H9 (cell line): ENCODE results near the gene FTMT. TPM values are rescaled to one million over a fixed set of nuclear protein-coding genes. Genes with fewer than 3 reads are reported as not detected.

Experiments used
- DNase-seq: peaks from one replicate; pipeline ENCODE4 v3.0.0-alpha.2; 2017
- H2AFZ ChIP-seq: one replicate; pipeline ENCODE4 v1.6.1; 2013; ENCODE audit warnings: mild to moderate bottlenecking, low read length, control low read depth, moderate library complexity
- H2AK5ac ChIP-seq: 2 replicates; pipeline ENCODE4 v1.6.1; 2013; ENCODE audit warnings: low read length, control low read depth, mixed read lengths; ENCODE audit not compliant: insufficient read length
- H2BK120ac ChIP-seq: one replicate; pipeline ENCODE4 v1.6.1; 2013; ENCODE audit warnings: low read depth, mild to moderate bottlenecking, low read length, control low read depth, inconsistent platforms; ENCODE audit not compliant: poor library complexity, severe bottlenecking
- H2BK12ac ChIP-seq: 2 replicates; pipeline ENCODE4 v1.6.1; 2013; ENCODE audit warnings: low read length, control low read depth, mixed read lengths, low read depth; ENCODE audit not compliant: insufficient read length
- H2BK15ac ChIP-seq: 2 replicates; pipeline ENCODE4 v1.6.1; 2013; ENCODE audit warnings: low read depth, low read length, control low read depth
- H2BK20ac ChIP-seq: one replicate; pipeline ENCODE4 v1.6.1; 2013; ENCODE audit warnings: low read depth, mild to moderate bottlenecking, low read length, control low read depth, inconsistent platforms; ENCODE audit not compliant: poor library complexity, severe bottlenecking
- H2BK5ac ChIP-seq: 2 replicates; pipeline ENCODE4 v1.6.1; 2013; ENCODE audit warnings: low read length, control low read depth, mixed read lengths; ENCODE audit not compliant: insufficient read length
- H3K14ac ChIP-seq: 2 replicates; pipeline ENCODE4 v1.6.1; 2013; ENCODE audit warnings: low read length, control low read depth; ENCODE audit not compliant: insufficient read depth
- H3K18ac ChIP-seq: 2 replicates; pipeline ENCODE4 v1.6.1; 2013; ENCODE audit warnings: low read depth, mild to moderate bottlenecking, mixed read lengths, low read length, control low read depth; ENCODE audit not compliant: insufficient read length
- H3K23ac ChIP-seq: 2 replicates; pipeline ENCODE4 v1.6.1; 2013; ENCODE audit warnings: low read length, control low read depth, mixed read lengths, low read depth; ENCODE audit not compliant: insufficient read length
- H3K23me2 ChIP-seq: 2 replicates; pipeline ENCODE4 v1.6.1; 2013; ENCODE audit warnings: low read depth, mild to moderate bottlenecking, mixed read lengths, low read length, control low read depth; ENCODE audit not compliant: insufficient read length, poor library complexity, severe bottlenecking
- H3K27ac ChIP-seq: 2 replicates; pipeline ENCODE4 v1.5.1; 2013; ENCODE audit warnings: low read length, control low read depth, mixed read lengths, low read depth; ENCODE audit not compliant: insufficient read length
- H3K27me3 ChIP-seq: 2 replicates; pipeline ENCODE4 v1.6.1; 2013; ENCODE audit warnings: low read length, control low read depth, inconsistent platforms; ENCODE audit not compliant: insufficient read depth
- H3K4ac ChIP-seq: 2 replicates; pipeline ENCODE4 v1.6.1; 2013; ENCODE audit warnings: low read depth, mild to moderate bottlenecking, control low read depth, inconsistent platforms, low read length, moderate library complexity
- H3K4me1 ChIP-seq: 2 replicates; pipeline ENCODE4 v1.6.1; 2013; ENCODE audit warnings: low read length, control low read depth, inconsistent platforms; ENCODE audit not compliant: insufficient read depth
- H3K4me2 ChIP-seq: 2 replicates; pipeline ENCODE4 v1.6.1; 2013; ENCODE audit warnings: low read length, control low read depth, mixed read lengths; ENCODE audit not compliant: insufficient read length, insufficient read depth
- H3K56ac ChIP-seq: 2 replicates; pipeline ENCODE4 v1.6.1; 2013; ENCODE audit warnings: low read depth, mild to moderate bottlenecking, mixed read lengths, low read length, control low read depth; ENCODE audit not compliant: insufficient read length
- H3K79me1 ChIP-seq: 2 replicates; pipeline ENCODE4 v1.6.1; 2013; ENCODE audit warnings: low read depth, mild to moderate bottlenecking, moderate library complexity, low read length, control low read depth, inconsistent platforms; ENCODE audit not compliant: insufficient read depth, poor library complexity, severe bottlenecking
- H3K79me2 ChIP-seq: 2 replicates; pipeline ENCODE4 v1.6.1; 2013; ENCODE audit warnings: low read length, control low read depth, inconsistent platforms; ENCODE audit not compliant: insufficient read depth
- H3K9ac ChIP-seq: 2 replicates; pipeline ENCODE4 v1.6.1; 2013; ENCODE audit warnings: low read length, control low read depth, mixed read lengths; ENCODE audit not compliant: insufficient read length; ENCODE audit errors: extremely low read depth
- H3K9me3 ChIP-seq: one replicate; pipeline ENCODE4 v1.6.1; 2013; ENCODE audit warnings: low read depth, low read length, inconsistent platforms; ENCODE audit not compliant: control insufficient read depth
- H3T11ph ChIP-seq: one replicate; pipeline ENCODE4 v1.6.1; 2013; ENCODE audit warnings: mild to moderate bottlenecking, low read length, control low read depth, inconsistent platforms
- H4K20me1 ChIP-seq: one replicate; pipeline ENCODE4 v1.6.1; 2013; ENCODE audit not compliant: control insufficient read depth, insufficient read length, insufficient read depth
- H4K5ac ChIP-seq: 2 replicates; pipeline ENCODE4 v1.6.1; 2013; ENCODE audit warnings: low read depth, mild to moderate bottlenecking, mixed read lengths, low read length, control low read depth; ENCODE audit not compliant: insufficient read length
- H4K8ac ChIP-seq: replicated peaks from 2 replicates; pipeline ENCODE4 v1.6.1; 2013; ENCODE audit warnings: low read length, control low read depth, mixed read lengths, low read depth; ENCODE audit not compliant: insufficient read length
- H4K91ac ChIP-seq: 2 replicates; pipeline ENCODE4 v1.6.1; 2013; ENCODE audit warnings: low read depth, mild to moderate bottlenecking, moderate library complexity, mixed read lengths, low read length, control low read depth; ENCODE audit not compliant: insufficient read length
- H3K27ac Mint-ChIP-seq, 3 experiments: 2 replicates in 2 of 3; 3 replicates in 1 of 3; pipeline ENCODE4 v1.8.0; 2020 to 2021; ENCODE audit warnings: mixed read lengths in 3 of 3, mild to moderate bottlenecking in 1 of 3, moderate library complexity in 1 of 3
- H3K27me3 Mint-ChIP-seq: 2 replicates; pipeline ENCODE4 v1.8.0; 2021; ENCODE audit warnings: low read depth, mild to moderate bottlenecking, moderate library complexity, mixed read lengths
- H3K36me3 Mint-ChIP-seq, 3 experiments: 2 replicates in 2 of 3; 3 replicates in 1 of 3; pipeline ENCODE4 v1.8.0; 2020 to 2021; ENCODE audit warnings: low read depth in 3 of 3, mixed read lengths in 3 of 3; ENCODE audit not compliant: insufficient read depth in 1 of 3
- H3K4me1 Mint-ChIP-seq, 2 experiments: 2 replicates each; pipeline ENCODE4 v1.8.0; 2020; ENCODE audit warnings: mixed read lengths in 2 of 2
- H3K4me3 Mint-ChIP-seq, 2 experiments: 2 replicates in 1 of 2; 3 replicates in 1 of 2; pipeline ENCODE4 v1.8.0; 2020 to 2021; ENCODE audit warnings: mild to moderate bottlenecking in 2 of 2, mixed read lengths in 2 of 2, moderate library complexity in 1 of 2
- H3K9me3 Mint-ChIP-seq, 2 experiments: 2 replicates in 1 of 2; 3 replicates in 1 of 2; pipeline ENCODE4 v1.8.0; 2020; ENCODE audit warnings: mild to moderate bottlenecking in 2 of 2, mixed read lengths in 2 of 2, moderate library complexity in 1 of 2
- WGBS: extraction: QIAGEN DNeasy Blood & Tissue Kit; methylation state at CpG from one replicate; pipeline ENCODE4 v1.1.7; 2013; ENCODE audit warnings: missing lambda C conversion rate, low lambda C conversion rate, mixed read lengths; ENCODE audit not compliant: insufficient read length; ENCODE audit errors: extremely low coverage; 5-methylcytosine and 5-hydroxymethylcytosine counted together
- total RNA-seq: library from RNA; stranded (reverse); gene quantifications from 2 replicates; pipeline ENCODE4 v1.2.1, GENCODE V29; 2021
- TF ChIP-seq, protein P1 (sequence below): fragments of 200-600 bp; sonication (generic); conservative IDR thresholded peaks from 3 replicates; pipeline ENCODE4 v1.8.0; 2021; ENCODE audit warnings: antibody characterized with exemption, mild to moderate bottlenecking

The FTMT gene
- total RNA-seq, 1 experiment from 2014 or later: not detected

DNA sequence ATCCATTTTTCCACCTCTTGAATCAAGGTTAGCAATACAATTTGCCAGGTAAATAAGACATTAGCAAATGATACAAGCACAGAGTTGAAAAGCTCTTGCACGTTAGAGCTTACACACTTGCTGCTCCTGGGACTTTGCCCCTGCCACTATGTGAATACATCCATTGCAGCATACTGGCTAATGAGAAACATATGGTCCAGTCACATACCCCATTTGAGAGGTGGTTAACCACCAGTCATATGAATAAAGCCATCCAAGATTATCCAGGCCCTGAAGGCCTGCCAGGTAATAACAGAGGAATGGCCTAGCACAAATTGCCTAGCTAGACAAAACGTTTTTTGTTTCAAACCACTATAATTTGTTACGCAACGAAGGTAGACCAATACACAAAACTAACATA is 45.8 kb upstream of the FTMT start:
- Histone ChIP-seq H3K9ac (no peak overlapping the region), H4K91ac (no peak overlapping the region), H2BK5ac (no peak overlapping the region), H3K9me3 (no peaks in the 10 kb centered on the region), H2AK5ac (no peak overlapping the region), H3K4me2 (no peak overlapping the region), H4K5ac (no peak overlapping the region), H3K23ac (no peak overlapping the region), H3K27ac (no peak overlapping the region), H2AFZ (no peak overlapping the region), H3K18ac (no peak overlapping the region), H3K79me1 (no peaks in the 10 kb centered on the region), H3T11ph (no peak overlapping the region), H3K4me1 (no peaks in the 10 kb centered on the region), H3K56ac (no peak overlapping the region), H2BK20ac (no peak overlapping the region), H2BK120ac (no peak overlapping the region), H3K79me2 (no peaks in the 10 kb centered on the region), H2BK12ac (no peak overlapping the region), H3K14ac (no peak overlapping the region), H3K4ac (no peak overlapping the region), H3K23me2 (no peaks in the 10 kb centered on the region), H4K8ac (no peak overlapping the region), H4K20me1 (no peaks in the 10 kb centered on the region), H2BK15ac (no peak overlapping the region), H3K27me3 (no peaks in the 10 kb centered on the region)
- WGBS: no CpG with 5 or more reads among the region's 4 CpGs
- Mint-ChIP-seq H3K36me3 (no peaks in the 10 kb centered on the region), H3K4me3 (no peak overlapping the region), H3K4me1 (no peaks in the 10 kb centered on the region), H3K27me3 (no peaks in the 10 kb centered on the region), H3K9me3 (peaks cover 4 to 7% of the 10 kb centered on the region in 2 experiments; a peak in 3 of 5 replicates), H3K27ac (no peak overlapping the region)
- TF ChIP-seq, protein P1, sequence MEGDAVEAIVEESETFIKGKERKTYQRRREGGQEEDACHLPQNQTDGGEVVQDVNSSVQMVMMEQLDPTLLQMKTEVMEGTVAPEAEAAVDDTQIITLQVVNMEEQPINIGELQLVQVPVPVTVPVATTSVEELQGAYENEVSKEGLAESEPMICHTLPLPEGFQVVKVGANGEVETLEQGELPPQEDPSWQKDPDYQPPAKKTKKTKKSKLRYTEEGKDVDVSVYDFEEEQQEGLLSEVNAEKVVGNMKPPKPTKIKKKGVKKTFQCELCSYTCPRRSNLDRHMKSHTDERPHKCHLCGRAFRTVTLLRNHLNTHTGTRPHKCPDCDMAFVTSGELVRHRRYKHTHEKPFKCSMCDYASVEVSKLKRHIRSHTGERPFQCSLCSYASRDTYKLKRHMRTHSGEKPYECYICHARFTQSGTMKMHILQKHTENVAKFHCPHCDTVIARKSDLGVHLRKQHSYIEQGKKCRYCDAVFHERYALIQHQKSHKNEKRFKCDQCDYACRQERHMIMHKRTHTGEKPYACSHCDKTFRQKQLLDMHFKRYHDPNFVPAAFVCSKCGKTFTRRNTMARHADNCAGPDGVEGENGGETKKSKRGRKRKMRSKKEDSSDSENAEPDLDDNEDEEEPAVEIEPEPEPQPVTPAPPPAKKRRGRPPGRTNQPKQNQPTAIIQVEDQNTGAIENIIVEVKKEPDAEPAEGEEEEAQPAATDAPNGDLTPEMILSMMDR: no peak
- no peak for DNase-seq
